CD14-positive monocyte (primary cell): ENCODE measurements around the gene SF3B3. TPM values are rescaled to one million over a fixed set of nuclear protein-coding genes. Genes with fewer than 3 reads are reported as not detected.

Experiments
- DNase-seq, 3 donors: peaks; one replicate each; pipeline ENCODE4 v3.0.0-alpha.2; 2011 to 2022
- H2AFZ ChIP-seq: 2 replicates; pipeline ENCODE4 v1.6.0; 2012; ENCODE audit warnings: mild to moderate bottlenecking, low read depth, low read length, inconsistent platforms; ENCODE audit not compliant: insufficient read depth, poor library complexity, severe bottlenecking
- H3K27ac ChIP-seq, 2 donors: 1 replicate in 1 of 2; 2 replicates in 1 of 2; pipeline ENCODE4 v1.5.1; 2012 to 2013; ENCODE audit warnings: low read length in 2 of 2, control low read depth in 1 of 2, inconsistent platforms in 1 of 2, low read depth in 1 of 2, mild to moderate bottlenecking in 1 of 2
- H3K27me3 ChIP-seq, 2 donors: one replicate each; pipeline versions ENCODE4 v1.6.0 to v1.6.1; 2011 to 2013; ENCODE audit warnings: low read length in 2 of 2; ENCODE audit not compliant: control insufficient read depth in 2 of 2, insufficient read depth in 2 of 2
- H3K36me3 ChIP-seq, 2 donors: replicated peaks in 1 of 2; 1 replicate in 1 of 2; 2 replicates in 1 of 2; pipeline versions ENCODE4 v1.5.1 to v1.6.1; 2012 to 2013; ENCODE audit warnings: low read length in 2 of 2, control low read depth in 1 of 2, inconsistent platforms in 1 of 2, mild to moderate bottlenecking in 1 of 2; ENCODE audit not compliant: insufficient read depth in 2 of 2, control insufficient read depth in 1 of 2
- H3K4me1 ChIP-seq, 2 donors: 1 replicate in 1 of 2; 2 replicates in 1 of 2; pipeline versions ENCODE4 v1.5.1 to v1.6.1; 2012 to 2013; ENCODE audit warnings: low read length in 2 of 2, control low read depth in 1 of 2, inconsistent platforms in 1 of 2, mild to moderate bottlenecking in 1 of 2, moderate library complexity in 1 of 2; ENCODE audit not compliant: insufficient read depth in 2 of 2, control insufficient read depth in 1 of 2
- H3K4me2 ChIP-seq: replicated peaks from 2 replicates; pipeline ENCODE3; 2012; ENCODE audit warnings: low read length, moderate library complexity, mild to moderate bottlenecking; ENCODE audit not compliant: poor library complexity, severe bottlenecking; ENCODE audit errors: extremely low read depth
- H3K4me3 ChIP-seq, 3 experiments: fragments of 200-600 bp in 1 of 3; sonication (generic) in 1 of 3; replicated peaks in 1 of 3; 1 replicate in 2 of 3; 2 replicates in 1 of 3; pipeline ENCODE4 v1.5.1; 2011 to 2013; ENCODE audit warnings: low read length in 3 of 3, mild to moderate bottlenecking in 3 of 3, control low read depth in 2 of 3, low read depth in 2 of 3, inconsistent platforms in 1 of 3, moderate library complexity in 1 of 3
- H3K79me2 ChIP-seq: 2 replicates; pipeline ENCODE4 v1.6.0; 2012; ENCODE audit warnings: mild to moderate bottlenecking, control low read depth, inconsistent platforms, low read length, moderate library complexity; ENCODE audit not compliant: insufficient read depth
- H3K9ac ChIP-seq: 2 replicates; pipeline ENCODE4 v1.6.0; 2017; ENCODE audit warnings: low read length, mild to moderate bottlenecking; ENCODE audit not compliant: insufficient read depth, poor library complexity, severe bottlenecking
- H3K9me3 ChIP-seq, 2 donors: replicated peaks in 1 of 2; 1 replicate in 1 of 2; 2 replicates in 1 of 2; pipeline versions ENCODE4 v1.5.1 to v1.6.1; 2012 to 2013; ENCODE audit warnings: low read length in 2 of 2, control low read depth in 1 of 2; ENCODE audit not compliant: control insufficient read depth in 1 of 2, insufficient read depth in 1 of 2
- H4K20me1 ChIP-seq: 2 replicates; pipeline ENCODE4 v1.6.0; 2012; ENCODE audit warnings: mild to moderate bottlenecking, low read length, control low read depth, moderate library complexity; ENCODE audit not compliant: insufficient read depth
- H3K27ac Mint-ChIP-seq, 7 donors: one replicate each; pipeline ENCODE4 v1.8.0; 2020; ENCODE audit warnings: mild to moderate bottlenecking in 7 of 7, mixed read lengths in 7 of 7, moderate library complexity in 6 of 7, inconsistent platforms in 2 of 7
- H3K27me3 Mint-ChIP-seq, 3 donors: one replicate each; pipeline ENCODE4 v1.8.0; 2021 to 2022; ENCODE audit warnings: low read depth in 3 of 3, mild to moderate bottlenecking in 3 of 3, mixed read lengths in 3 of 3, moderate library complexity in 3 of 3, inconsistent platforms in 1 of 3
- H3K36me3 Mint-ChIP-seq, 2 donors: one replicate each; pipeline ENCODE4 v1.8.0; 2020; ENCODE audit warnings: mixed read lengths in 2 of 2, inconsistent platforms in 1 of 2, mild to moderate bottlenecking in 1 of 2
- H3K4me1 Mint-ChIP-seq: one replicate; pipeline ENCODE4 v1.8.0; 2020; ENCODE audit warnings: mild to moderate bottlenecking, mixed read lengths
- H3K4me3 Mint-ChIP-seq, 2 donors: one replicate each; pipeline ENCODE4 v1.8.0; 2020; ENCODE audit warnings: mild to moderate bottlenecking in 2 of 2, mixed read lengths in 2 of 2, moderate library complexity in 1 of 2
- H3K9me3 Mint-ChIP-seq, 7 donors: one replicate each; pipeline ENCODE4 v1.8.0; 2020 to 2022; ENCODE audit warnings: mixed read lengths in 7 of 7, mild to moderate bottlenecking in 6 of 7, moderate library complexity in 6 of 7, inconsistent platforms in 2 of 7
- CTCF ChIP-seq: fragments of 200-600 bp; IDR thresholded peaks from one replicate; pipeline ENCODE4 v1.8.0; 2022; ENCODE audit warnings: antibody characterized with exemption, mild to moderate bottlenecking
- WGBS: methylation state at CpG from one replicate; pipeline ENCODE4 v1.1.5; 2013; ENCODE audit warnings: missing lambda C conversion rate; ENCODE audit not compliant: insufficient coverage; 5-methylcytosine and 5-hydroxymethylcytosine counted together
- intact Hi-C, 2 donors: fragments of 100-400 bp; cut with micrococcal nuclease; formaldehyde crosslinking; loops; one replicate each; pipeline versions ENCODE4 v1.15.0 to v1.15.1; 2023
- polyA plus RNA-seq, 3 donors: library from polyadenylated mRNA; depleted of rRNA in 1 of 3; unstranded in 2 of 3; stranded (reverse) in 1 of 3; fragments of 300-500 nt in 2 of 3; fragments of >200 nt in 1 of 3; fragmentation: Illumina TruSeq in 2 of 3; gene quantifications; 1 replicate in 2 of 3; 2 replicates in 1 of 3; pipeline ENCODE4 v1.2.3, GENCODE V29; 2012 to 2021

SF3B3 gene
- polyA plus RNA-seq, 3 donors = 34.2 to 52.3 (median 42.1) TPM

- intact Hi-C loops = no loop called here
- no peak for TF ChIP-seq CTCF
- peaks cover 14 to 17% of the 10 kb centered on the region in 2 donors for H3K4me1 ChIP-seq
These were observed 51.8 kb downstream of the SF3B3 start for GRCh38 chr16:70575376-70575775.

GRCh38 chr16:70576431-70577255 lies 53.0 kb downstream of the SF3B3 start:
- WGBS = 49% methylated on average over 8 of the region's 10 CpGs
- Histone ChIP-seq H3K9me3 (no peaks in the 10 kb centered on the region), H3K4me2 (peak overlapping the region; percentile 30), H3K4me1 (peaks cover 14 to 17% of the 10 kb centered on the region in 2 donors), H3K4me3 (no peak overlapping the region), H3K36me3 (peaks cover 23 to 38% of the 10 kb centered on the region in 2 donors), H3K9ac (no peak overlapping the region), H3K79me2 (no peaks in the 10 kb centered on the region), H3K27ac (peak overlapping the region in 1 of 2 donors; percentile 37), H4K20me1 (peaks cover 13% of the 10 kb centered on the region), H2AFZ (no peak overlapping the region), H3K27me3 (no peaks in the 10 kb centered on the region)
- intact Hi-C loops = no loop called here
- peaks cover 21% of the 10 kb centered on the region for H3K4me1 Mint-ChIP-seq
- H3K4me3 Mint-ChIP-seq = peak overlapping the region in 1 of 2 donors; percentile 56
- no peak for TF ChIP-seq CTCF
- peaks cover 28 to 34% of the 10 kb centered on the region in 2 donors for H3K36me3 Mint-ChIP-seq
- peak; percentile 32 to 83 (median 41) for DNase-seq
- H3K27ac Mint-ChIP-seq = peak overlapping the region in 4 of 7 donors; percentile 60 to 79 (median 70)
- H3K27me3 Mint-ChIP-seq = no peaks in the 10 kb centered on the region
- H3K9me3 Mint-ChIP-seq = peaks cover 0 to 2% (median 0%) of the 10 kb centered on the region in 7 donors

More at GRCh38 chr16:70575376-70575775, 51.8 kb downstream of the SF3B3 start:
- Histone ChIP-seq H3K27me3 (no peaks in the 10 kb centered on the region), H3K9ac (no peak overlapping the region), H3K4me2 (no peak overlapping the region), H3K9me3 (no peaks in the 10 kb centered on the region), H3K27ac (no peak overlapping the region), H3K36me3 (peaks cover 36 to 51% of the 10 kb centered on the region in 2 donors), H3K79me2 (no peaks in the 10 kb centered on the region), H3K4me3 (no peak overlapping the region), H4K20me1 (peaks cover 14% of the 10 kb centered on the region), H2AFZ (no peak overlapping the region)
- 95% methylated on average over 4 of the region's 7 CpGs for WGBS
- Mint-ChIP-seq H3K4me3 (peak overlapping the region in 1 of 2 donors; percentile 10), H3K27me3 (no peaks in the 10 kb centered on the region), H3K4me1 (peaks cover 21% of the 10 kb centered on the region), H3K27ac (peak overlapping the region in 3 of 7 donors; percentile 32 to 71 (median 41)), H3K36me3 (peaks cover 40 to 46% of the 10 kb centered on the region in 2 donors), H3K9me3 (no peaks in the 10 kb centered on the region)
- no peak for DNase-seq
